ENCODE measurements around the gene B3GALT6. TPM values are rescaled to one million over a fixed set of nuclear protein-coding genes. Genes with fewer than 3 reads are reported as not detected.

B3GALT6 gene
- total RNA-seq, 1 experiment from 2014 or later, result 46.4 TPM

DNA sequence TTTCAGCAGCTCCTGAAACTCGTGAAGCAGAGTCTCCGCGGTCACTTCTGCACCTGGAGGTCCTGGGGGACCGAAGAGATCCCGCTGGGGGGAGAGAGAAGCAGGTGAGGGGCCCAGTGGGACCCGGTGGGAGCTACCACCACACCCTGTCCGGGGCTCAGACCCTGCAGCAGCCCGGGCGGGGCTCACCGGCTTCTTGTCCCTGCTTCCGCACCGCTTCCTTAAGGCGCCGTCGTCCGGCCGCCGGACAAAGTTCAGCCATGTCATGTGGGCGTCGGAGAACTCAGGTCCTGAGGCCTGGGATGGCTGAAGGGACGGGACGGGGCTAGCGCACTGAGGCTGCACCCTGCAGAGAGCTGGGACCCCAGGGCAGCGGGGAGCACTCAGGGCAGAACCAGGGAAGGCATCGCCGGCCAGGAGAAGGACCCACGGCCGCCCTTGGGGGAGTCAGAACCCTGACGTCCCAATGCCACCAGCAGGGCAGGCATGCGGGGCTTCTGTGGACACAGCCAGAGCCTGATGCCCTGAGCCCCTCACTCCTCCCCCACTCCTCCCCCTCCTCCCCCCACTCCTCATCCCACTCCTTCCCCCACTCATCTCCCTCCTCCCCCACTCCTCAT lies 12.3 kb downstream of the B3GALT6 start:
- ATAC-seq, result peak; percentile 54
- in situ Hi-C loops (cut with HindIII; ENCODE audit: low pct_unique_long_range_greater_than_20kb, low sequenced_read_pairs), result no loop called here
- Histone ChIP-seq H3K4me1 (ENCODE audit: control insufficient read depth, insufficient read depth, low read length) (peaks cover 56% of the 10 kb centered on the region), H3K9me3 (ENCODE audit: control insufficient read depth, insufficient read depth, low read depth, low read length) (no peaks in the 10 kb centered on the region), H3K27me3 (ENCODE audit: control insufficient read depth, insufficient read depth, low read length) (no peaks in the 10 kb centered on the region), H3K27ac (ENCODE audit: low read length) (peak overlapping the region; percentile 84), H3K36me3 (ENCODE audit: control insufficient read depth, insufficient read depth, low read length) (no peaks in the 10 kb centered on the region), H3K4me3 (ENCODE audit: low read depth in 2 of 2, low read length in 2 of 2) (peak overlapping the region in 1 of 2 experiments; percentile 8; a peak in 1 of 4 replicates)
- ChIA-PET POLR2A (no interaction called here), CTCF (no interaction called here)
- no TSS peak for BruUV-seq (replicated peaks)
- TF ChIP-seq, protein P1, sequence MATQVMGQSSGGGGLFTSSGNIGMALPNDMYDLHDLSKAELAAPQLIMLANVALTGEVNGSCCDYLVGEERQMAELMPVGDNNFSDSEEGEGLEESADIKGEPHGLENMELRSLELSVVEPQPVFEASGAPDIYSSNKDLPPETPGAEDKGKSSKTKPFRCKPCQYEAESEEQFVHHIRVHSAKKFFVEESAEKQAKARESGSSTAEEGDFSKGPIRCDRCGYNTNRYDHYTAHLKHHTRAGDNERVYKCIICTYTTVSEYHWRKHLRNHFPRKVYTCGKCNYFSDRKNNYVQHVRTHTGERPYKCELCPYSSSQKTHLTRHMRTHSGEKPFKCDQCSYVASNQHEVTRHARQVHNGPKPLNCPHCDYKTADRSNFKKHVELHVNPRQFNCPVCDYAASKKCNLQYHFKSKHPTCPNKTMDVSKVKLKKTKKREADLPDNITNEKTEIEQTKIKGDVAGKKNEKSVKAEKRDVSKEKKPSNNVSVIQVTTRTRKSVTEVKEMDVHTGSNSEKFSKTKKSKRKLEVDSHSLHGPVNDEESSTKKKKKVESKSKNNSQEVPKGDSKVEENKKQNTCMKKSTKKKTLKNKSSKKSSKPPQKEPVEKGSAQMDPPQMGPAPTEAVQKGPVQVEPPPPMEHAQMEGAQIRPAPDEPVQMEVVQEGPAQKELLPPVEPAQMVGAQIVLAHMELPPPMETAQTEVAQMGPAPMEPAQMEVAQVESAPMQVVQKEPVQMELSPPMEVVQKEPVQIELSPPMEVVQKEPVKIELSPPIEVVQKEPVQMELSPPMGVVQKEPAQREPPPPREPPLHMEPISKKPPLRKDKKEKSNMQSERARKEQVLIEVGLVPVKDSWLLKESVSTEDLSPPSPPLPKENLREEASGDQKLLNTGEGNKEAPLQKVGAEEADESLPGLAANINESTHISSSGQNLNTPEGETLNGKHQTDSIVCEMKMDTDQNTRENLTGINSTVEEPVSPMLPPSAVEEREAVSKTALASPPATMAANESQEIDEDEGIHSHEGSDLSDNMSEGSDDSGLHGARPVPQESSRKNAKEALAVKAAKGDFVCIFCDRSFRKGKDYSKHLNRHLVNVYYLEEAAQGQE (IDR thresholded peaks at IDR 0.05; ENCODE audit: insufficient read depth in 1 of 2, low read depth in 2 of 2, low read length in 1 of 2), result no peak
- TF ChIP-seq SIN3A (IDR thresholded peaks at IDR 0.05; ENCODE audit: borderline replicate concordance, insufficient read depth, low read depth, low read length) (no peak), POLR2AphosphoS5 (IDR thresholded peaks at IDR 0.05; ENCODE audit: low read depth, low read length) (peak; percentile 25; the same call in 1 of the 2 replicates), TCF7L2 (IDR thresholded peaks at IDR 0.05; ENCODE audit: low read depth, low read length) (no peak), CTCF (IDR thresholded peaks at IDR 0.05) (peak; percentile 46; the same call in 1 of the 2 replicates)
- no peak for DNase-seq (ENCODE audit: low read depth, low spot score)
- intact Hi-C loops (cut with micrococcal nuclease; ENCODE audit: unreplicated experiment), result no loop called here

DNA sequence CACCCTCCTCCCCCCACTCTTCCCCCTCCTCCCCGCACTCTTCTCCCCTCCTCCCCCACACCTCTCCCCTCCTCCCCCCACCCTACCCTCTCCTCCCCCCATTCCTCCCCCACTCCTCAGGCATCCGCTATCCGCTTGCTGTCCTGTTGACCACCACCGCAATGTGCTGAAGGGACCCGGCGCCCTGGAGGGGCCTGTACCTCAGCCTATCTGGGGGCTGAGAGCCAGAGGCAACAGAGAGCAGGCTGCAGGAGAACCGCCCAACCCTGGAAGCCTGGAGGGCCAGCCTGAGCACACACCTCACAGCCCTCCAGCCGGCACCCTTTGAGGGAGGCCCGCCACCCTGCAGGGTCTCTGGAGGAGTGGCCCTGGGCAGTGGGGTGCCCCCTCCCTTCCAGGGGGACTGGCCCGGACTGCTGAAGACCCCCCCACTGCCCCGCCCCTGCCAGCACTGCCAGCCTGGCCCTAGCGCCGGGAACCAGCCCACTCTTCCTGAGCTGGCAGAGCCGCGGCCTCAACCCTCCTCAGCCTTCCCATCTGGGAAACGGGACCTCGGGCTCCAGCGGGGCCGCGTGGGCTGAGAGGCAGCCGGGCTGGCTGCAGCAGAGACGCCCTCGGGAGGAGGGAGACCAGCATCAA lies 13.3 kb downstream of the B3GALT6 start:
- no peaks in the 10 kb centered on the region for H3K27me3 ChIP-seq (ENCODE audit: control insufficient read depth, insufficient read depth, low read length)
- intact Hi-C loops (cut with micrococcal nuclease; ENCODE audit: unreplicated experiment), result no loop called here

More for the DNA sequence above, 13.3 kb downstream of the B3GALT6 start:
- H3K9me3 ChIP-seq (ENCODE audit: control insufficient read depth, insufficient read depth, low read depth, low read length), result no peaks in the 10 kb centered on the region
- in situ Hi-C loops (cut with HindIII; ENCODE audit: low pct_unique_long_range_greater_than_20kb, low sequenced_read_pairs), result no loop called here
- no peak; the same call in 1 of the 2 replicates for ATAC-seq
- no peaks in the 10 kb centered on the region for H3K36me3 ChIP-seq (ENCODE audit: control insufficient read depth, insufficient read depth, low read length)
- H3K4me3 ChIP-seq (ENCODE audit: low read depth in 2 of 2, low read length in 2 of 2), result no peak overlapping the region
- DNase-seq (ENCODE audit: low read depth, low spot score), result no peak
- ChIA-PET POLR2A (no interaction called here), CTCF (no interaction called here)
- peak overlapping the region; percentile 79 for H3K27ac ChIP-seq (ENCODE audit: low read length)
- peaks cover 46% of the 10 kb centered on the region for H3K4me1 ChIP-seq (ENCODE audit: control insufficient read depth, insufficient read depth, low read length)
- TF ChIP-seq TCF7L2 (IDR thresholded peaks at IDR 0.05; ENCODE audit: low read depth, low read length), result no peak
- TF ChIP-seq POLR2AphosphoS5 (IDR thresholded peaks at IDR 0.05; ENCODE audit: low read depth, low read length), result no peak
- no peak for TF ChIP-seq CTCF (IDR thresholded peaks at IDR 0.05)
- no peak for TF ChIP-seq SIN3A (IDR thresholded peaks at IDR 0.05; ENCODE audit: borderline replicate concordance, insufficient read depth, low read depth, low read length)
- TF ChIP-seq, protein P1 (IDR thresholded peaks at IDR 0.05; ENCODE audit: insufficient read depth in 1 of 2, low read depth in 2 of 2, low read length in 1 of 2), result no peak
- no TSS peak for BruUV-seq (replicated peaks)

All from Panc1 (cell line).